Activated naive CD8-positive, alpha-beta T cell (primary cell): ENCODE measurements around the gene RBM4.
"Not testable (repeated sequence)": the region's sequence is repeated elsewhere in the genome, so short reads cannot be mapped to it uniquely, and the experiment has no call there.

ENCODE experiments used
- H3K27ac Mint-ChIP-seq: one replicate; pipeline ENCODE4 v1.8.0; 2021; ENCODE audit warnings: mixed read lengths
- H3K27me3 Mint-ChIP-seq: one replicate; pipeline ENCODE4 v1.8.0; 2021; ENCODE audit warnings: mixed read lengths
- H3K36me3 Mint-ChIP-seq: one replicate; pipeline ENCODE4 v1.8.0; 2021; ENCODE audit warnings: mixed read lengths
- H3K4me1 Mint-ChIP-seq: one replicate; pipeline ENCODE4 v1.8.0; 2021; ENCODE audit warnings: low read depth, mixed read lengths
- H3K4me3 Mint-ChIP-seq: one replicate; pipeline ENCODE4 v1.8.0; 2021; ENCODE audit warnings: mild to moderate bottlenecking, mixed read lengths
- H3K9me3 Mint-ChIP-seq: one replicate; pipeline ENCODE4 v1.8.0; 2021; ENCODE audit warnings: low read depth, mixed read lengths

Gene RBM4

GRCh38 chr11:66629356-66629755, 9.1 kb upstream of the RBM4 start:
- Mint-ChIP-seq H3K27me3 (no peaks in the 10 kb centered on the region), H3K9me3 (no peaks in the 10 kb centered on the region), H3K4me1 (peaks cover 48% of the 10 kb centered on the region), H3K27ac (peak overlapping the region; percentile 35), H3K4me3 (no peak overlapping the region), H3K36me3 (peaks cover 6% of the 10 kb centered on the region)

- H3K27ac Mint-ChIP-seq, result no peak overlapping the region
- no peak overlapping the region for H3K4me3 Mint-ChIP-seq
- peaks cover 10% of the 10 kb centered on the region for H3K36me3 Mint-ChIP-seq
- no peaks in the 10 kb centered on the region for H3K27me3 Mint-ChIP-seq
- no peaks in the 10 kb centered on the region for H3K9me3 Mint-ChIP-seq
- H3K4me1 Mint-ChIP-seq, result peaks cover 48% of the 10 kb centered on the region
These were observed 6.6 kb upstream of the RBM4 start for GRCh38 chr11:66631883-66632282.

- H3K4me1 Mint-ChIP-seq, result peaks cover 49% of the 10 kb centered on the region
These were observed 5.6 kb upstream of the RBM4 start for GRCh38 chr11:66632952-66633351.

GRCh38 chr11:66636411-66636810, 2.1 kb upstream of the RBM4 start:
- H3K4me3 Mint-ChIP-seq, result no peak overlapping the region
- peak overlapping the region; percentile 61 for H3K27ac Mint-ChIP-seq
- no peaks in the 10 kb centered on the region for H3K9me3 Mint-ChIP-seq
- H3K4me1 Mint-ChIP-seq, result peaks cover 54% of the 10 kb centered on the region
- peaks cover 21% of the 10 kb centered on the region for H3K36me3 Mint-ChIP-seq
- no peaks in the 10 kb centered on the region for H3K27me3 Mint-ChIP-seq

More at GRCh38 chr11:66632952-66633351, 5.6 kb upstream of the RBM4 start:
- H3K27me3 Mint-ChIP-seq, result no peaks in the 10 kb centered on the region
- H3K4me3 Mint-ChIP-seq, result no peak overlapping the region
- H3K9me3 Mint-ChIP-seq, result no peaks in the 10 kb centered on the region
- H3K36me3 Mint-ChIP-seq, result peaks cover 10% of the 10 kb centered on the region
- H3K27ac Mint-ChIP-seq, result no peak overlapping the region

- Mint-ChIP-seq H3K4me3 (peak overlapping the region; percentile 97), H3K27me3 (no peaks in the 10 kb centered on the region), H3K27ac (peak overlapping the region; percentile 97), H3K4me1 (peaks cover 61% of the 10 kb centered on the region), H3K36me3 (peaks cover 25% of the 10 kb centered on the region), H3K9me3 (no peaks in the 10 kb centered on the region)
These were observed 836 bp upstream of the RBM4 start for GRCh38 chr11:66637557-66638176.

GRCh38 chr11:66639066-66639813, 737 bp downstream of the RBM4 start:
- H3K4me1 Mint-ChIP-seq, result peaks cover 74% of the 10 kb centered on the region
- H3K36me3 Mint-ChIP-seq, result peaks cover 29% of the 10 kb centered on the region
- peak overlapping the region; percentile 97 for H3K4me3 Mint-ChIP-seq

GRCh38 chr11:66639814-66640340, 1.4 kb downstream of the RBM4 start:
- Mint-ChIP-seq H3K4me1 (peaks cover 75% of the 10 kb centered on the region), H3K4me3 (peak overlapping the region; percentile 97), H3K27ac (peak overlapping the region; percentile 97), H3K36me3 (peaks cover 27% of the 10 kb centered on the region)
- not testable (repeated sequence) for H3K9me3 Mint-ChIP-seq, H3K27me3 Mint-ChIP-seq

More at GRCh38 chr11:66639066-66639813, 737 bp downstream of the RBM4 start:
- Mint-ChIP-seq H3K27me3 (no peaks in the 10 kb centered on the region), H3K9me3 (no peaks in the 10 kb centered on the region), H3K27ac (peak overlapping the region; percentile 97)

- H3K27me3 Mint-ChIP-seq, result no peaks in the 10 kb centered on the region
- peaks cover 40% of the 10 kb centered on the region for H3K36me3 Mint-ChIP-seq
- H3K4me1 Mint-ChIP-seq, result peaks cover 90% of the 10 kb centered on the region
- peak overlapping the region; percentile 79 for H3K27ac Mint-ChIP-seq
- no peaks in the 10 kb centered on the region for H3K9me3 Mint-ChIP-seq
- H3K4me3 Mint-ChIP-seq, result peak overlapping the region; percentile 97
These were observed 3.3 kb downstream of the RBM4 start for GRCh38 chr11:66641834-66642233.

- Mint-ChIP-seq H3K36me3 (peaks cover 47% of the 10 kb centered on the region), H3K4me1 (peaks cover 87% of the 10 kb centered on the region), H3K4me3 (peak overlapping the region; percentile 97), H3K9me3 (no peaks in the 10 kb centered on the region), H3K27me3 (no peaks in the 10 kb centered on the region), H3K27ac (no peak overlapping the region)
These were observed 5.4 kb downstream of the RBM4 start for GRCh38 chr11:66643745-66644437.

- Mint-ChIP-seq H3K27ac (peak overlapping the region; percentile 79), H3K4me3 (peak overlapping the region; percentile 97), H3K27me3 (no peaks in the 10 kb centered on the region), H3K36me3 (peaks cover 35% of the 10 kb centered on the region), H3K4me1 (peaks cover 79% of the 10 kb centered on the region), H3K9me3 (no peaks in the 10 kb centered on the region)
These were observed 8.3 kb downstream of the RBM4 start for GRCh38 chr11:66646828-66647227.

- H3K4me1 Mint-ChIP-seq, result peaks cover 62% of the 10 kb centered on the region
- peak overlapping the region; percentile 64 for H3K27ac Mint-ChIP-seq
- H3K27me3 Mint-ChIP-seq, result no peaks in the 10 kb centered on the region
- H3K36me3 Mint-ChIP-seq, result peaks cover 25% of the 10 kb centered on the region
- no peak overlapping the region for H3K4me3 Mint-ChIP-seq
- no peaks in the 10 kb centered on the region for H3K9me3 Mint-ChIP-seq
These were observed 11.4 kb downstream of the RBM4 start for GRCh38 chr11:66649903-66650302.

- H3K27ac Mint-ChIP-seq, result peak overlapping the region; percentile 24
These were observed 12.5 kb downstream of the RBM4 start for GRCh38 chr11:66651016-66651415.

GRCh38 chr11:66652651-66653050, 14.1 kb downstream of the RBM4 start:
- peaks cover 3% of the 10 kb centered on the region for H3K36me3 Mint-ChIP-seq
- H3K27ac Mint-ChIP-seq, result peak overlapping the region; percentile 61
- no peaks in the 10 kb centered on the region for H3K27me3 Mint-ChIP-seq
- no peak overlapping the region for H3K4me3 Mint-ChIP-seq
- H3K4me1 Mint-ChIP-seq, result peaks cover 37% of the 10 kb centered on the region
- H3K9me3 Mint-ChIP-seq, result no peaks in the 10 kb centered on the region

More at GRCh38 chr11:66651016-66651415, 12.5 kb downstream of the RBM4 start:
- peaks cover 16% of the 10 kb centered on the region for H3K36me3 Mint-ChIP-seq
- H3K4me1 Mint-ChIP-seq, result peaks cover 54% of the 10 kb centered on the region
- H3K4me3 Mint-ChIP-seq, result no peak overlapping the region
- no peaks in the 10 kb centered on the region for H3K9me3 Mint-ChIP-seq
- no peaks in the 10 kb centered on the region for H3K27me3 Mint-ChIP-seq

- H3K4me3 Mint-ChIP-seq, result no peak overlapping the region
- peak overlapping the region; percentile 61 for H3K27ac Mint-ChIP-seq
- H3K27me3 Mint-ChIP-seq, result no peaks in the 10 kb centered on the region
- H3K9me3 Mint-ChIP-seq, result no peaks in the 10 kb centered on the region
- peaks cover 3% of the 10 kb centered on the region for H3K36me3 Mint-ChIP-seq
- H3K4me1 Mint-ChIP-seq, result peaks cover 37% of the 10 kb centered on the region
These were observed 14.6 kb downstream of the RBM4 start for GRCh38 chr11:66653123-66653522.

GRCh38 chr11:66659763-66660162, 21.3 kb downstream of the RBM4 start:
- Mint-ChIP-seq H3K36me3 (peaks cover 4% of the 10 kb centered on the region), H3K27me3 (no peaks in the 10 kb centered on the region), H3K27ac (peak overlapping the region; percentile 36)

More at GRCh38 chr11:66659763-66660162, 21.3 kb downstream of the RBM4 start:
- Mint-ChIP-seq H3K4me1 (peaks cover 22% of the 10 kb centered on the region), H3K9me3 (no peaks in the 10 kb centered on the region), H3K4me3 (no peak overlapping the region)
